GM23338 (cell line): ENCODE measurements around the gene BCL11B. TPM values are rescaled to one million over a fixed set of nuclear protein-coding genes. Genes with fewer than 3 reads are reported as not detected.

ENCODE experiments used
- ATAC-seq: fragments of 200-7000 bp; cut with Tn5 transposase; 3 replicates; pipeline ENCODE4 v1.9.1; 2020
- DNase-seq: peaks from one replicate; pipeline ENCODE4 v3.0.0-alpha.2; 2015; ENCODE audit warnings: low spot score
- H2AFZ ChIP-seq: fragments of 200-600 bp; sonication (generic); 2 replicates; pipeline ENCODE4 v1.8.0; 2016; ENCODE audit warnings: antibody characterized with exemption, mild to moderate bottlenecking, moderate library complexity
- H3F3A ChIP-seq: fragments of 200-600 bp; sonication (generic); replicated peaks from 2 replicates; pipeline ENCODE4 v1.8.0; 2017; ENCODE audit warnings: antibody characterized with exemption, mixed run types, low read depth
- H3K27ac ChIP-seq: fragments of 200-600 bp; sonication (generic); 2 replicates; pipeline ENCODE4 v1.6.1; 2016; ENCODE audit warnings: low read depth
- H3K27me3 ChIP-seq: fragments of 200-600 bp; sonication (generic); 2 replicates; pipeline ENCODE4 v1.8.0; 2016; ENCODE audit warnings: mild to moderate bottlenecking, mixed run types, moderate library complexity; ENCODE audit not compliant: insufficient read depth
- H3K36me3 ChIP-seq: fragments of 200-600 bp; sonication (generic); 2 replicates; pipeline ENCODE4 v1.8.0; 2016; ENCODE audit warnings: mild to moderate bottlenecking; ENCODE audit not compliant: insufficient read depth
- H3K4me1 ChIP-seq: fragments of 200-600 bp; sonication (generic); 2 replicates; pipeline ENCODE4 v1.8.0; 2016; ENCODE audit warnings: mild to moderate bottlenecking, moderate library complexity; ENCODE audit not compliant: insufficient read depth
- H3K4me2 ChIP-seq: fragments of 200-600 bp; sonication (generic); 2 replicates; pipeline ENCODE4 v1.7.1; 2017; ENCODE audit warnings: mixed run types
- H3K4me3 ChIP-seq: fragments of 200-600 bp; sonication (generic); 2 replicates; pipeline ENCODE4 v1.6.1; 2016; ENCODE audit warnings: mixed run types
- H3K79me2 ChIP-seq: fragments of 200-600 bp; sonication (generic); replicated peaks from 2 replicates; pipeline ENCODE4 v1.8.0; 2017; ENCODE audit warnings: mild to moderate bottlenecking; ENCODE audit not compliant: insufficient read depth
- H3K9me2 ChIP-seq: fragments of 200-600 bp; sonication (generic); 2 replicates; pipeline ENCODE4 v1.8.0; 2017; ENCODE audit not compliant: insufficient read depth
- H4K20me1 ChIP-seq: fragments of 200-600 bp; sonication (generic); replicated peaks from 2 replicates; pipeline ENCODE4 v1.8.0; 2017; ENCODE audit warnings: mild to moderate bottlenecking; ENCODE audit not compliant: insufficient read depth
- H3K27ac Mint-ChIP-seq: 2 replicates; pipeline ENCODE4 v1.8.0; 2020; ENCODE audit warnings: inconsistent platforms, mild to moderate bottlenecking, moderate library complexity, mixed read lengths
- H3K27me3 Mint-ChIP-seq: 3 replicates; pipeline ENCODE4 v1.8.0; 2022; ENCODE audit warnings: low read depth, mild to moderate bottlenecking, moderate library complexity, mixed read lengths, inconsistent platforms; ENCODE audit not compliant: insufficient read depth, poor library complexity
- H3K36me3 Mint-ChIP-seq: 3 replicates; pipeline ENCODE4 v1.8.0; 2021; ENCODE audit warnings: low read depth, mild to moderate bottlenecking, inconsistent platforms, moderate library complexity, mixed read lengths
- H3K4me1 Mint-ChIP-seq: 3 replicates; pipeline ENCODE4 v1.8.0; 2020; ENCODE audit warnings: mild to moderate bottlenecking, inconsistent platforms, mixed read lengths
- H3K4me3 Mint-ChIP-seq: 3 replicates; pipeline ENCODE4 v1.8.0; 2021; ENCODE audit warnings: moderate library complexity, mild to moderate bottlenecking, inconsistent platforms, mixed read lengths
- H3K9me3 Mint-ChIP-seq: 3 replicates; pipeline ENCODE4 v1.8.0; 2020; ENCODE audit warnings: moderate library complexity, mild to moderate bottlenecking, inconsistent platforms, mixed read lengths
- CREB1 ChIP-seq: fragments of 250-450 bp; sonication (Bioruptor Pico); IDR thresholded peaks from 2 replicates; pipeline ENCODE4 v1.5.0; 2020; ENCODE audit warnings: low read depth, mild to moderate bottlenecking, moderate library complexity
- JUNB ChIP-seq: IDR thresholded peaks from one replicate; pipeline ENCODE4 v1.6.1; 2016; ENCODE audit warnings: antibody characterized with exemption; ENCODE audit not compliant: unreplicated experiment
- NANOG ChIP-seq: IDR thresholded peaks from 2 replicates; pipeline ENCODE4 v1.6.1; 2016; ENCODE audit warnings: antibody characterized with exemption, borderline replicate concordance
- POLR2AphosphoS5 ChIP-seq: IDR thresholded peaks from 2 replicates; pipeline ENCODE4 v1.6.1; 2016; ENCODE audit warnings: antibody characterized with exemption, low read depth
- STAT1 ChIP-seq: IDR thresholded peaks from one replicate; pipeline ENCODE4 v1.6.1; 2016; ENCODE audit warnings: antibody characterized with exemption; ENCODE audit not compliant: unreplicated experiment
- ZNF331 ChIP-seq: fragments of 250-450 bp; sonication (Bioruptor Pico); IDR thresholded peaks from 2 replicates; pipeline ENCODE4 v1.5.0; 2020; ENCODE audit warnings: low read depth, mild to moderate bottlenecking, moderate library complexity
- ZNF462 ChIP-seq: fragments of 250-450 bp; sonication (Bioruptor Pico); IDR thresholded peaks from 2 replicates; pipeline ENCODE4 v1.5.0; 2020; ENCODE audit warnings: mild to moderate bottlenecking, moderate library complexity
- polyA plus RNA-seq: library from polyadenylated mRNA; unstranded; fragments of >200 nt; fragmentation: Nextera tagmentation; extraction: Ambion mirVana; gene quantifications from 2 replicates; pipeline ENCODE4 v1.2.1, GENCODE V29; 2016
- total RNA-seq: library from RNA; depleted of rRNA; stranded (reverse); fragments of >200 nt; shearing (Covaris generic); gene quantifications from 2 replicates; pipeline ENCODE4 v1.2.3, GENCODE V29; 2014
- TF ChIP-seq, protein P1 (sequence below): IDR thresholded peaks from one replicate; pipeline ENCODE4 v1.6.1; 2018; ENCODE audit warnings: antibody characterized with exemption; ENCODE audit not compliant: unreplicated experiment
- TF ChIP-seq, protein P2 (sequence below), 2 experiments: fragments of 200-600 bp in 1 of 2; sonication (generic) in 1 of 2; conservative IDR thresholded peaks; 2 replicates each; pipeline versions ENCODE4 v1.5.1 to v1.6.1; 2016 to 2017; ENCODE audit warnings: antibody characterized with exemption in 2 of 2, low read depth in 2 of 2, mild to moderate bottlenecking in 2 of 2, moderate library complexity in 1 of 2

The BCL11B gene
- total and polyA plus RNA-seq, 2 experiments from 2014 or later: 2.4 to 6.7 TPM

- TF ChIP-seq, protein P1, sequence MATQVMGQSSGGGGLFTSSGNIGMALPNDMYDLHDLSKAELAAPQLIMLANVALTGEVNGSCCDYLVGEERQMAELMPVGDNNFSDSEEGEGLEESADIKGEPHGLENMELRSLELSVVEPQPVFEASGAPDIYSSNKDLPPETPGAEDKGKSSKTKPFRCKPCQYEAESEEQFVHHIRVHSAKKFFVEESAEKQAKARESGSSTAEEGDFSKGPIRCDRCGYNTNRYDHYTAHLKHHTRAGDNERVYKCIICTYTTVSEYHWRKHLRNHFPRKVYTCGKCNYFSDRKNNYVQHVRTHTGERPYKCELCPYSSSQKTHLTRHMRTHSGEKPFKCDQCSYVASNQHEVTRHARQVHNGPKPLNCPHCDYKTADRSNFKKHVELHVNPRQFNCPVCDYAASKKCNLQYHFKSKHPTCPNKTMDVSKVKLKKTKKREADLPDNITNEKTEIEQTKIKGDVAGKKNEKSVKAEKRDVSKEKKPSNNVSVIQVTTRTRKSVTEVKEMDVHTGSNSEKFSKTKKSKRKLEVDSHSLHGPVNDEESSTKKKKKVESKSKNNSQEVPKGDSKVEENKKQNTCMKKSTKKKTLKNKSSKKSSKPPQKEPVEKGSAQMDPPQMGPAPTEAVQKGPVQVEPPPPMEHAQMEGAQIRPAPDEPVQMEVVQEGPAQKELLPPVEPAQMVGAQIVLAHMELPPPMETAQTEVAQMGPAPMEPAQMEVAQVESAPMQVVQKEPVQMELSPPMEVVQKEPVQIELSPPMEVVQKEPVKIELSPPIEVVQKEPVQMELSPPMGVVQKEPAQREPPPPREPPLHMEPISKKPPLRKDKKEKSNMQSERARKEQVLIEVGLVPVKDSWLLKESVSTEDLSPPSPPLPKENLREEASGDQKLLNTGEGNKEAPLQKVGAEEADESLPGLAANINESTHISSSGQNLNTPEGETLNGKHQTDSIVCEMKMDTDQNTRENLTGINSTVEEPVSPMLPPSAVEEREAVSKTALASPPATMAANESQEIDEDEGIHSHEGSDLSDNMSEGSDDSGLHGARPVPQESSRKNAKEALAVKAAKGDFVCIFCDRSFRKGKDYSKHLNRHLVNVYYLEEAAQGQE: no peak
- no peak for TF ChIP-seq ZNF331 (CRISPR knock-in tag)
Measured at GRCh38 chr14:99280066-99280731, 8.2 kb upstream of the BCL11B start (continued).

DNA sequence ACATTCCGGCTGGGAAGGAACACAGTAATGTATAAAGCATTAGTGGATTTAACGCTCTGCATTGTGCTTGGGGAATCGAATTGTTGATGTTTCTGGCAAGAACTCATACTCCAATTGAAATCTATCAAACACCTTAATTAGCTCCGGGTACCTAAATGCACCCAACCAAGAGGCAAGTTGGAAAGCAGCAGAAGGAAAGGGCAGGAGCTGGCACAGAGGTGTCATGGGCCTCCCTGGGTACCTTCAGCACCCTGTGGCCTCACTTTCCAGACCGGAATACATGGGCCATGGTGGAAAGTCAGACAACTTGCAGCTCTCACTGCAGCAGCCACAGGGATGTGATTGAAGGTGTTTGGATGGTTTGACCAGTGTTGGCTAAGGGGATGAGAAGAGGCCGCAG lies 6.8 kb upstream of the BCL11B start:
- H3K27me3 Mint-ChIP-seq: peaks cover 11% of the 10 kb centered on the region
- no peaks in the 10 kb centered on the region for H3K79me2 ChIP-seq
- H3K27me3 ChIP-seq: no peaks in the 10 kb centered on the region
- H3K4me1 ChIP-seq: peaks cover 36% of the 10 kb centered on the region
- H3K4me2 ChIP-seq: no peak overlapping the region
- no peak overlapping the region for H3K27ac Mint-ChIP-seq
- H3K9me2 ChIP-seq: no peaks in the 10 kb centered on the region
- H3K36me3 Mint-ChIP-seq: no peaks in the 10 kb centered on the region
- H3K36me3 ChIP-seq: no peaks in the 10 kb centered on the region
- H3K27ac ChIP-seq: no peak overlapping the region
- no peaks in the 10 kb centered on the region for H4K20me1 ChIP-seq
- H3K9me3 Mint-ChIP-seq: no peaks in the 10 kb centered on the region
- peaks cover 34% of the 10 kb centered on the region for H3K4me1 Mint-ChIP-seq
- no peak overlapping the region for H3K4me3 Mint-ChIP-seq
- H3K4me3 ChIP-seq: no peak overlapping the region
- no peak overlapping the region for H2AFZ ChIP-seq
- H3F3A ChIP-seq: no peaks in the 10 kb centered on the region; the same call in 1 of the 2 replicates
- DNase-seq: no peak
- no peak for ATAC-seq
- no peak for TF ChIP-seq ZNF462
- TF ChIP-seq POLR2AphosphoS5: no peak
- TF ChIP-seq, protein P1: no peak
- TF ChIP-seq JUNB: no peak
- no peak for TF ChIP-seq NANOG
- no peak for TF ChIP-seq STAT1
- TF ChIP-seq CREB1: no peak
- TF ChIP-seq, protein P2, sequence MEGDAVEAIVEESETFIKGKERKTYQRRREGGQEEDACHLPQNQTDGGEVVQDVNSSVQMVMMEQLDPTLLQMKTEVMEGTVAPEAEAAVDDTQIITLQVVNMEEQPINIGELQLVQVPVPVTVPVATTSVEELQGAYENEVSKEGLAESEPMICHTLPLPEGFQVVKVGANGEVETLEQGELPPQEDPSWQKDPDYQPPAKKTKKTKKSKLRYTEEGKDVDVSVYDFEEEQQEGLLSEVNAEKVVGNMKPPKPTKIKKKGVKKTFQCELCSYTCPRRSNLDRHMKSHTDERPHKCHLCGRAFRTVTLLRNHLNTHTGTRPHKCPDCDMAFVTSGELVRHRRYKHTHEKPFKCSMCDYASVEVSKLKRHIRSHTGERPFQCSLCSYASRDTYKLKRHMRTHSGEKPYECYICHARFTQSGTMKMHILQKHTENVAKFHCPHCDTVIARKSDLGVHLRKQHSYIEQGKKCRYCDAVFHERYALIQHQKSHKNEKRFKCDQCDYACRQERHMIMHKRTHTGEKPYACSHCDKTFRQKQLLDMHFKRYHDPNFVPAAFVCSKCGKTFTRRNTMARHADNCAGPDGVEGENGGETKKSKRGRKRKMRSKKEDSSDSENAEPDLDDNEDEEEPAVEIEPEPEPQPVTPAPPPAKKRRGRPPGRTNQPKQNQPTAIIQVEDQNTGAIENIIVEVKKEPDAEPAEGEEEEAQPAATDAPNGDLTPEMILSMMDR (conservative IDR thresholded peaks at IDR 0.05; ENCODE audit: low read depth in 2 of 2): no peak
